Panc1 (cell line): ENCODE results near the gene MBD3. TPM values are rescaled to one million over a fixed set of nuclear protein-coding genes. Genes with fewer than 3 reads are reported as not detected.
"Not testable (repeated sequence)": the region's sequence is repeated elsewhere in the genome, so short reads cannot be mapped to it uniquely, and the experiment has no call there.

Experiments
- ATAC-seq: fragments of 200-7000 bp; cut with Tn5 transposase; 2 replicates; pipeline ENCODE4 v1.9.1; 2020; ENCODE audit warnings: mild to moderate bottlenecking, moderate library complexity
- BruUV-seq: library from RNA; stranded (reverse); fragments of 400-500 nt; replicated peaks from 2 replicates; lab custom pipeline; 2021; lab: Mats Ljungman, UMichigan
- CTCF ChIA-PET: fragments of 300-600 bp; sonication (Branson Sonifier 250); formaldehyde crosslinking; loops from one replicate; lab custom pipeline; 2022; ENCODE audit warnings: antibody characterized with exemption; lab: Charles Lee
- POLR2A ChIA-PET: fragments of 300-600 bp; sonication (Branson Sonifier 250); formaldehyde crosslinking; loops from one replicate; lab custom pipeline; 2022; ENCODE audit warnings: antibody characterized with exemption; lab: Charles Lee
- DNase-seq: peaks from one replicate; pipeline ENCODE4 v3.0.0-alpha.2; 2010; ENCODE audit warnings: low read depth, low spot score
- H3K27ac ChIP-seq: 2 replicates; pipeline ENCODE4 v1.5.1; 2011; ENCODE audit warnings: mild to moderate bottlenecking, low read length, inconsistent platforms
- H3K27me3 ChIP-seq: fragments of 200-500 bp; sonication (Bioruptor generic); 2 replicates; pipeline ENCODE4 v1.6.0; 2014; ENCODE audit warnings: low read length, inconsistent platforms; ENCODE audit not compliant: control insufficient read depth, insufficient read depth
- H3K36me3 ChIP-seq: fragments of 200-500 bp; sonication (Bioruptor generic); 2 replicates; pipeline ENCODE4 v1.5.1; 2014; ENCODE audit warnings: inconsistent platforms, mild to moderate bottlenecking, low read length, moderate library complexity; ENCODE audit not compliant: control insufficient read depth, insufficient read depth
- H3K4me1 ChIP-seq: 2 replicates; pipeline ENCODE4 v1.5.1; 2011; ENCODE audit warnings: inconsistent platforms, mild to moderate bottlenecking, low read length, moderate library complexity; ENCODE audit not compliant: control insufficient read depth, insufficient read depth
- H3K4me3 ChIP-seq, 2 experiments: 2 replicates each; pipeline ENCODE4 v1.5.1; 2011 to 2012; ENCODE audit warnings: low read depth in 2 of 2, low read length in 2 of 2, mild to moderate bottlenecking in 2 of 2, inconsistent platforms in 1 of 2, moderate library complexity in 1 of 2
- H3K9me3 ChIP-seq: fragments of 200-500 bp; sonication (Bioruptor generic); 2 replicates; pipeline ENCODE4 v1.5.1; 2014; ENCODE audit warnings: low read depth, mild to moderate bottlenecking, inconsistent platforms, low read length, moderate library complexity; ENCODE audit not compliant: control insufficient read depth, insufficient read depth
- CTCF ChIP-seq: fragments of 450-650 bp; IDR thresholded peaks from 2 replicates; pipeline ENCODE4 v1.5.1; 2017; ENCODE audit warnings: mild to moderate bottlenecking
- POLR2AphosphoS5 ChIP-seq: IDR thresholded peaks from 2 replicates; pipeline ENCODE4 v1.6.1; 2012; ENCODE audit warnings: mild to moderate bottlenecking, low read depth, low read length, moderate library complexity
- REST ChIP-seq, 2 experiments: IDR thresholded peaks; 2 replicates each; pipeline ENCODE4 v1.6.1; 2011 to 2012; ENCODE audit warnings: low read depth in 2 of 2, control low read depth in 1 of 2, low read length in 1 of 2, mild to moderate bottlenecking in 1 of 2, moderate library complexity in 1 of 2; ENCODE audit not compliant: insufficient read depth in 1 of 2
- SIN3A ChIP-seq: IDR thresholded peaks from 2 replicates; pipeline ENCODE4 v1.6.1; 2012; ENCODE audit warnings: low read depth, mild to moderate bottlenecking, low read length, moderate library complexity, borderline replicate concordance; ENCODE audit not compliant: insufficient read depth
- TCF7L2 ChIP-seq: IDR thresholded peaks from 2 replicates; pipeline ENCODE4 v1.6.1; 2011; ENCODE audit warnings: mild to moderate bottlenecking, low read depth, low read length, inconsistent platforms
- in situ Hi-C: cut with HindIII; loops from 2 replicates; pipeline ENCODE4 v1.10.0; 2016; ENCODE audit warnings: low sequenced_read_pairs, low pct_unique_long_range_greater_than_20kb
- intact Hi-C: fragments of 100-400 bp; cut with micrococcal nuclease; formaldehyde crosslinking; loops from one replicate; pipeline ENCODE4 v1.10.0; 2022; ENCODE audit not compliant: unreplicated experiment
- total RNA-seq: library from RNA; stranded (reverse); gene quantifications from one replicate; pipeline ENCODE4 v1.2.1, GENCODE V29; 2021; ENCODE audit not compliant: unreplicated experiment

Gene MBD3
- total RNA-seq, 1 experiment from 2014 or later = 139 TPM

GRCh38 chr19:1535699-1536098 lies 57.0 kb downstream of the MBD3 start:
- CTCF ChIA-PET = interaction anchor here (0.9 kb wide), 1 partner anchor 15 kb away, joined by 3 read pairs; no protein-coding TSS in a partner anchor
- not testable (repeated sequence) for BruUV-seq

DNA sequence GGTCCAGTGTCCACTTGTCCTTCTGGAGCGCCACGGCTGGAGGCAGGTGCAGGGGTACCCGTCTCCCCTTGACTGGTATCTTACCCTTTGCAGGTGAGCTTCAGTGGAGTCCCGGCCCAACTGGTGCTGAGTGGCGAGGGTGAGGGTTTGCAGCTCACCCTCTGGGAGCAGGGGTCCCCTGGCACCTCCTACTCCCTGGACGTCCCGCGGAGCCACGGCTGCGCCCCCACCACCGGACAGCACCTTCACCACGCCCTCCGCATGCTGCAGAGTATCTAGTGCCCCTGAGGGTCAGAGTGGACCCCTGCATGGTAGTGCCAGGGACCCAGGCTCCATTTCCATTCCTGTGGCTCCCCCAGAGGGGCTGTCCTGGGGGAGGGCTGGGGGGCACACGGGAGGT lies 57.7 kb downstream of the MBD3 start:
- Histone ChIP-seq H3K4me1 (no peaks in the 10 kb centered on the region), H3K27ac (no peak overlapping the region), H3K36me3 (no peaks in the 10 kb centered on the region), H3K9me3 (no peaks in the 10 kb centered on the region), H3K4me3 (no peak overlapping the region), H3K27me3 (no peaks in the 10 kb centered on the region)
- intact Hi-C loops (no loop called here), in situ Hi-C loops (no loop called here)
- TF ChIP-seq POLR2AphosphoS5 = no peak
- no peak for TF ChIP-seq SIN3A
- no peak for TF ChIP-seq REST (IDR thresholded peaks at IDR 0.05; ENCODE audit: insufficient read depth in 1 of 2, low read depth in 2 of 2, low read length in 1 of 2)
- TF ChIP-seq CTCF = no peak
- no peak for TF ChIP-seq TCF7L2
- no TSS peak for BruUV-seq
- DNase-seq = no peak
- POLR2A ChIA-PET = no interaction called here
- CTCF ChIA-PET = interaction anchor here (0.9 kb wide), 1 partner anchor 15 kb away, joined by 3 read pairs; no protein-coding TSS in a partner anchor
- no peak for ATAC-seq

More at GRCh38 chr19:1535699-1536098, 57.0 kb downstream of the MBD3 start:
- H3K4me1 ChIP-seq, intact Hi-C loops, H3K9me3 ChIP-seq, H3K27ac ChIP-seq, POLR2A ChIA-PET, H3K36me3 ChIP-seq, ATAC-seq, DNase-seq, in situ Hi-C loops, H3K27me3 ChIP-seq, H3K4me3 ChIP-seq: not testable (repeated sequence)

DNA sequence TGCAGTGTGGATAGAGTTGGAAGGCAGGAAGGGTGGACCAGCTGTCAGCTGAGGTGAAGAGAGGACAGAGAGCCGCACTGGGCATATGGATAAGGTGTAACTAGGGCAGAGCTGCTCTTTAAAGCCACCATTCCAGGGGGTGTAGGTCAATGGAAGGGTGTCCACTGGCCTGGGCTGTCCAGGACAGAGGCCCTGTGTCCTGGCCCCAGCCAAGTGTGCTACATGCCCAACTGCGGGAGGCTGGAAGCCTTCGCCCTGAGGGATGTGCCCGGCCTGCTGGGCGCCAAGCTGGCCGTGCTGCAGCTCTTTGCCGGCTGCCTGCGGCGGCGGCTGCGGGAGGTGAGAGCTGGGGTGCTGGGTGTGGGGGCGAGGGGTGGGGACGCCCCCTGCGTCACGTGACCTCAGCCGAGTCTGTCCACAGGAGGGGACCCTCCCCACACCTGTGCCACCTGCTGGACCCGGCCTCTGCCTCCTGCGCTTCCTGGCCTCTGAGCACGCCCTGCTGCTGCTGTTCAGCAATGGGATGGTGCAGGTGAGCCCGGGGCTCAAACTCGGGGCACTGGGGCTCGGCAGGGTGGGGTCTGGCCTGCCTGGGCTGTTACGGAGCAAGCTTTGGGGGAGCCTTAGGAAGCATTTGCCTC lies 59.0 kb downstream of the MBD3 start:
- ATAC-seq = peak; percentile 68

More for the DNA sequence above, 59.0 kb downstream of the MBD3 start:
- Histone ChIP-seq H3K9me3 (no peaks in the 10 kb centered on the region), H3K27ac (no peak overlapping the region), H3K27me3 (no peaks in the 10 kb centered on the region), H3K4me1 (no peaks in the 10 kb centered on the region), H3K36me3 (no peaks in the 10 kb centered on the region), H3K4me3 (no peak overlapping the region)
- DNase-seq = no peak
- TF ChIP-seq CTCF (no peak), TCF7L2 (no peak), POLR2AphosphoS5 (no peak), SIN3A (no peak), REST (IDR thresholded peaks at IDR 0.05; ENCODE audit: insufficient read depth in 1 of 2, low read depth in 2 of 2, low read length in 1 of 2) (no peak)
- in situ Hi-C loops (no loop called here), intact Hi-C loops (no loop called here)
- CTCF ChIA-PET = no interaction called here
- BruUV-seq = no TSS peak
- POLR2A ChIA-PET = no interaction called here
